T-helper 2 cell treated with Interferon-gamma antibody and Interleukin-4, amounts not matched to agents 100 ng/mL and 5 ng/mL, for 36 hours (primary cell): ENCODE measurements around the gene KIF5C. TPM values are rescaled to one million over a fixed set of nuclear protein-coding genes. Genes with fewer than 3 reads are reported as not detected.

ENCODE experiments used
- intact Hi-C: fragments of 100-400 bp; cut with micrococcal nuclease; formaldehyde crosslinking; loops from one replicate; pipeline ENCODE4 v1.15.1; 2023
- total RNA-seq: library from RNA; stranded (reverse); gene quantifications from 2 replicates; pipeline ENCODE4 v1.2.3, GENCODE V29; 2022

KIF5C gene
- total RNA-seq, 1 donor from 2014 or later, result 12.5 TPM

GRCh38 chr2:149070681-149071320 is 195.8 kb downstream of the KIF5C start:
- intact Hi-C loops, result no loop called here

GRCh38 chr2:149075105-149075504 is 200.1 kb downstream of the KIF5C start:
- intact Hi-C loops, result no loop called here

- intact Hi-C loops, result no loop called here
These were observed 200.8 kb downstream of the KIF5C start for GRCh38 chr2:149075853-149076252.

Other genes with a start within 250 kb of the KIF5C start
- 36.2 and 40.6 TPM in 2 replicates for gene EPC2, start 230.5 kb upstream of the KIF5C start, total RNA-seq
- gene LYPD6B, start 163.5 kb downstream of the KIF5C start, total RNA-seq, result not detected in 2 replicates